Measurements from ENCODE around the gene STRADB. TPM values are rescaled to one million over a fixed set of nuclear protein-coding genes. Genes with fewer than 3 reads are reported as not detected.

STRADB gene
- total RNA-seq, 1 donor: 57.6 TPM

Small RNA genes lying within 50 kb of the gene (small RNA-seq; reads per million reads assigned to genes)
- gene RF00019: not detected

Other genes with a start within 250 kb of the STRADB start
- 26.8 and 28.6 TPM in 2 replicates for gene CASP8, start 191.2 kb upstream of the STRADB start, total RNA-seq (ENCODE audit: low replicate concordance)
- 1.2 and 3.6 TPM in 2 replicates for gene FLACC1, start 94.4 kb upstream of the STRADB start, total RNA-seq (ENCODE audit: low replicate concordance)
- 22.7 and 74.7 TPM in 2 replicates for gene TRAK2, start 282 bp upstream of the STRADB start, total RNA-seq (ENCODE audit: low replicate concordance)
- gene TMEM237, start 191.8 kb downstream of the STRADB start, total RNA-seq (ENCODE audit: low replicate concordance): 21.8 and 62.8 TPM in 2 replicates
- gene MPP4, start 246.9 kb downstream of the STRADB start, total RNA-seq (ENCODE audit: low replicate concordance): 0.33 and 4.0 TPM in 2 replicates

Data from fibroblast of the aortic adventitia (primary cell).